Stimulated activated naive CD8-positive, alpha-beta T cell treated with anti-CD3 and anti-CD28 coated beads, Interleukin-15, Interleukin-2, amounts not matched to agents 100 ng/mL and 50 ng/mL, for 24 hours (primary cell): ENCODE measurements around the gene PDZD4.

Source experiments
- H3K27ac Mint-ChIP-seq: one replicate; pipeline ENCODE4 v1.8.0; 2021; ENCODE audit warnings: mild to moderate bottlenecking, mixed read lengths
- H3K27me3 Mint-ChIP-seq: one replicate; pipeline ENCODE4 v1.8.0; 2021; ENCODE audit warnings: mixed read lengths
- H3K36me3 Mint-ChIP-seq: one replicate; pipeline ENCODE4 v1.8.0; 2021; ENCODE audit warnings: low read depth, mixed read lengths
- H3K4me1 Mint-ChIP-seq: one replicate; pipeline ENCODE4 v1.8.0; 2021; ENCODE audit warnings: low read depth, mixed read lengths
- H3K4me3 Mint-ChIP-seq: one replicate; pipeline ENCODE4 v1.8.0; 2021; ENCODE audit warnings: mild to moderate bottlenecking, mixed read lengths
- H3K9me3 Mint-ChIP-seq: one replicate; pipeline ENCODE4 v1.8.0; 2021; ENCODE audit warnings: mixed read lengths

Gene PDZD4

DNA sequence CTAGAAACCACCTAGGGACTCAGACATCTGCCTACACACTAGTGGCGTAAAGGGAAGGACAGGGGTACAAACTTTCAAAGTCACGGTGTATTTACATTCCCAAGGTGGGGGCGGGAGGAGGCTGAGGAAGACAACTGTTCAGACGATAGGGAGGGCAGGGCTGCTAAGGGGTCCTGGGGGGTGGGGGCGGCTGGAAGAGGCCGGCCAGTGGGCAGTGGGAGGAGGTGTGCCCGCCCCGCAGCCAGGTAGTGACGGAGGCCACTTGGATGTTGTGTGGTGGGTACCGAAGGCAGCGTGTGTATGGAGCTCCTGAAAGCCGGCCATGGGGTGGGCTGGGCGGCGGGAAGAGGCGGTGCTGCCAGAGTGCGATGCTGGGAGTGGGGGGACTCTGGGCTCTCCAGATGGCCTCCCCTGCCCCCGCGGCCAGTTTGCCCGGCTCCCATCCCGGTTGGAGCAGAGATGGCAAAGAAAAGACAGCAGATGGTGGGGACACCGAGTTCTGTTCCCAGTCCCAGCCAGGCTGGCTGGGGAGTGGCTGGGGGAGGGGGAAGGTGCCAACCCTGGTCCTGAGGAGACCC, 31.5 kb upstream of the PDZD4 start:
- Mint-ChIP-seq H3K4me3 (no peak overlapping the region), H3K9me3 (no peaks in the 10 kb centered on the region), H3K36me3 (no peaks in the 10 kb centered on the region), H3K27me3 (no peaks in the 10 kb centered on the region), H3K4me1 (peaks cover 7% of the 10 kb centered on the region), H3K27ac (no peak overlapping the region)

DNA sequence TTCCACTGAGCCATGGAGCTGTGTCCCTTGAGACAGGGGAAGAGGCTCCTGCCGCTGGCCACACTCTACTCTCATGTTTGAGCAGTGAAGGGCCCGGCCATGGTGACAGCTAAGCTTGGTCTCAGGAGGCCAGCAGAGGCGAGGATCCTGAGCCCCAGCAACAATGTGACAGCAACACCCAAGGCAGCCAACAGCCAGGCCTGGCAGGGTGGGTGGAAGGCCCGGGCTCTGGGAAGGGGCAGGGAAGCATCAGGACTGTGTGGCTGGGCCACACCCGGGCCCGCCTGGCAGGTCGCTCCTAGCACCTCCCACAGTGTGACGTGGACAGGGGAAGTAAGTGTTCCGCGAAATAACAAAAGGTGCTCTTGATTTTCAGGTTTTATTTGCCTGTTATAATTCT, 30.8 kb upstream of the PDZD4 start:
- Mint-ChIP-seq H3K36me3 (no peaks in the 10 kb centered on the region), H3K4me3 (no peak overlapping the region), H3K27me3 (no peaks in the 10 kb centered on the region), H3K9me3 (no peaks in the 10 kb centered on the region), H3K27ac (no peak overlapping the region), H3K4me1 (peaks cover 8% of the 10 kb centered on the region)

DNA sequence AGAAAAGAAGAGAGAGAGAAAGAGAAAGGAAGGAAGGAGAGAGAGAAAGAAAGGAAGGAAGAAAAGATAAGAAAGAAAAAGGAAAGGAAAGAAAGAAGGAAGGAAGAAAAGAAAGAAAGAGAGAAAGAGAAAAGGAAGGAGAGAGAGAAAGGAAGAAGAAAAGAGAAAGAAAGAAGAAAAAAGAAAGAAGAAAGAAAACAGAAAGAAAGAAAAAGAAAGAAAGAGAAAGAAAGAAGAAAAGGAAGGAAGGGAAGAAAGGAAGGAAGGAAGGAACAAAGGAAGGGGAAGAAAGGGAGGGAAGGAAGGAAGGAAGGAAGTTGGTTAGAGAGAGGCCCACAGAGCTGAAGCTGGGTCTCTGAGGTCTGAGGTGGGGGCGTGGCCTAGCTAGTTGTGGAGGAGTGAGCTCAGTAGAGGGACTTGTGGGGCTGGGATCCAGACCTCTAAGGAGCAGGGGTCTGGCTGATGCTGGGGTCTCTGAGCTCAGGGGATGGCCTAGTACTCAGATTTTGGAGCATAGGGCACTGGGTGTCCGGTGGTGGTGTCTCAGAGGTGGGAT, 27.1 kb upstream of the PDZD4 start:
- H3K36me3 Mint-ChIP-seq, result no peaks in the 10 kb centered on the region
- no peak overlapping the region for H3K4me3 Mint-ChIP-seq
- peaks cover 8% of the 10 kb centered on the region for H3K4me1 Mint-ChIP-seq
- no peaks in the 10 kb centered on the region for H3K27me3 Mint-ChIP-seq
- H3K27ac Mint-ChIP-seq, result no peak overlapping the region
- H3K9me3 Mint-ChIP-seq, result no peaks in the 10 kb centered on the region

DNA sequence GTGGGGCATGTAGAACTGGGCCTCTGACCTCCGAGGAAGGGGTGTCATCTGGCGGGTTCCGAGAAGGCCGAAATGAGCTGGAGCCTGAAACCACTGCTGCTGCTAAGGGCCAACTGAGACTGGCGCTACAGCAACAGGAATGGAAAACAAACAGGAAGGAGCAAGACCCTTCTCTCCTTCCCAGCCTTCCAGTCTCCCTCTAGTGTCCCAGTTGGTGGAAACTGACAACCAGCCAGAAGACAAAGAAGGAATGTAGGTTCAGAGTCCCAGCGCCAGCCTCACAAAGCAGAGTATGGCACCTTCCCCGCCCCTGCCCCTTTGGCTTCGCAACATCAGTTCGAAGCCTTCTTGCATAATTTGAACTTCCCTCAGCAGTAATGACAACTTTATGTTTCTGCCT, 24.4 kb upstream of the PDZD4 start:
- H3K27ac Mint-ChIP-seq, result no peak overlapping the region
- H3K36me3 Mint-ChIP-seq, result no peaks in the 10 kb centered on the region
- no peak overlapping the region for H3K4me3 Mint-ChIP-seq
- H3K27me3 Mint-ChIP-seq, result peaks cover 3% of the 10 kb centered on the region
- no peaks in the 10 kb centered on the region for H3K9me3 Mint-ChIP-seq
- peaks cover 8% of the 10 kb centered on the region for H3K4me1 Mint-ChIP-seq

DNA sequence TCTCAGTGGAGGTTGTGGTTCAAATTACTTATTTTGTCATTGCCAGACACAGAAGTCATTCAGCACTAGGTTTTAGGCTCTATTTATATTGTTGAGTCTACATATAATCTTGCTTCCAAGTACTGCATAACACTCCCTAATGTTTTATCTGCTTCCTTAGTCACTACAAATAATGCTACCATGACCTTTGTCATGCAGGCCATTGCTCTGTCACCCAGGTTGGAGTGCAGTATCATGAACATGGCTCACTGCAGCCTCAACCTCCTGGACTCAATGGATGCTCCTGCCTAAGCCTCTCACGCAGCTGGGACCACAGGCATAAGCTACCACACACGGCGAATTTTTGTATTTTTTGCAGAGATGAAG, 23.5 kb upstream of the PDZD4 start:
- Mint-ChIP-seq H3K4me1 (peaks cover 8% of the 10 kb centered on the region), H3K27me3 (peaks cover 8% of the 10 kb centered on the region), H3K27ac (no peak overlapping the region), H3K36me3 (no peaks in the 10 kb centered on the region), H3K9me3 (no peaks in the 10 kb centered on the region), H3K4me3 (no peak overlapping the region)

DNA sequence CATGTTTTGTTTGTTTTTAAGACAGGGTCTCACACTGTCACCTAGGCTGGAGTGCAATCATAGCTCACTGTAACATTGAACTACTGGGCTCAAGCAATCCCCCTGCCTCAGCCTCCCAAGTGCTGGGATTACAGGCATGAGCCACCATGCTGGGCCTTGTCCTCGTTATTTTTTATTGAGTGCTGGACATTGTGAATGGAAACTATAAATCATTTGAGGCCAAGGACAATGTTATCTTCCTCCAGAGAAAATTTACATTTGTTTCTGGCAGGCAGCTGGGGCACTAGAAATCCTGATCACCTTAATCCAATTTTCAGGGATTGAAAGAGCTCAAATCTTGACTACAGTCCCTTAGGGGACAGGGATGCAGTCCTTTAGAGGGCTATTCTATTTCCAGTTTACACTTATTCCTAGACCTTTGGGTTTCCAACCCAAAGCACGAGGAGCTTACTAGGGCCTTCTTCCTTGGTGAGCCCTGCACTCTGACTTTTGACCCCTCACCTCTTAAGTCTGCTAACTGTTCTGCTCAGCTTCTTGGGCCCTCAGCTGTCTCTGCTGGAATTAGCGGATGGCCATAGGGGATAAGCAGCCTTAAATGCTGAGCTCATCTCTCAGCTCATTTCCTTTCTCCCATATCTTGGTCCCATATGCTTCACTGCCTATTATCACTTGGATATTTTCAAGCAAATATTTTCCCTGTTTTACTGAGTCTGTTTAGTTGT, 23.0 kb upstream of the PDZD4 start:
- no peaks in the 10 kb centered on the region for H3K36me3 Mint-ChIP-seq
- no peaks in the 10 kb centered on the region for H3K9me3 Mint-ChIP-seq
- peaks cover 8% of the 10 kb centered on the region for H3K27me3 Mint-ChIP-seq
- no peak overlapping the region for H3K27ac Mint-ChIP-seq
- H3K4me1 Mint-ChIP-seq, result peaks cover 8% of the 10 kb centered on the region
- H3K4me3 Mint-ChIP-seq, result no peak overlapping the region

DNA sequence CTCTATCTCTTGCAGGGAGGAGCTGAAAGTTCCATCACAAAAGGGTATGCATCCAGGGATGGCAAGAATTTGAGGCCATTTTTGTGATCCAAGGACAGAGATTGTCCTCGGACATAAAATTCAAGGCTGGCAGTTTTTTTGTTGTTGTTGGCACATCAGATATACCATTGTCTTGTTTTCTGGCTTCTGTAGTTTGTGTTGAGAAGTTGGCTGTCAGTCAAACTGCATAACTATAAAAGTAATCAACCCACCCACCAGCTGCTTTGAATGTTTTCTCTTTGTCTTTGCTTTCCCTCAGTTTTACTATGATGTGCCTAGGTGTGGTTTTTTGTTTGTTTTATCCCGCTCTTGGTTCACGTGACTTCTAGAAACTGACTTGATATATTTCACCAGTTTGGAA, 21.6 kb upstream of the PDZD4 start:
- Mint-ChIP-seq H3K27me3 (peaks cover 8% of the 10 kb centered on the region), H3K36me3 (no peaks in the 10 kb centered on the region), H3K27ac (no peak overlapping the region), H3K4me1 (peaks cover 2% of the 10 kb centered on the region), H3K9me3 (no peaks in the 10 kb centered on the region), H3K4me3 (no peak overlapping the region)

DNA sequence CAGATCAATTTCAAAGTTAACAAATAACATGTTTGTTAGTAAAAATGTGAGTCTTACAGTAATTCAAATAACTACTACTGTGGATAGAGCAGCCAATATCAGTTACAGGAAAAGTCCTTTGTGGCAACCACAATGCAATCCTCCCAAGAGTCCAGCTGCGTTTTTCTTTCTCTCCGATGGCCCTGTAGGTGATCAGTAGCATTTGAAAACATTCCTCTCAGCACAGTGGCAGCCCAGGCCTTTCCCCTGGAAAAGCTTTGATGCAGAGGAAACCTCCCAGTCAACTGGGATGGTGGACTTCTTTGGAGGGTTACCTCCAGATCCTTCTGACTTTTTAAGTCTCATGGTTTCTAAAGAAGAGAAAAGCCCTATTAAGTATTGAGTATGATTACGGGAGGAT, 18.0 kb upstream of the PDZD4 start:
- no peak overlapping the region for H3K27ac Mint-ChIP-seq
- H3K4me3 Mint-ChIP-seq, result no peak overlapping the region
- no peaks in the 10 kb centered on the region for H3K9me3 Mint-ChIP-seq
- H3K36me3 Mint-ChIP-seq, result no peaks in the 10 kb centered on the region
- H3K4me1 Mint-ChIP-seq, result no peaks in the 10 kb centered on the region
- H3K27me3 Mint-ChIP-seq, result peaks cover 19% of the 10 kb centered on the region

DNA sequence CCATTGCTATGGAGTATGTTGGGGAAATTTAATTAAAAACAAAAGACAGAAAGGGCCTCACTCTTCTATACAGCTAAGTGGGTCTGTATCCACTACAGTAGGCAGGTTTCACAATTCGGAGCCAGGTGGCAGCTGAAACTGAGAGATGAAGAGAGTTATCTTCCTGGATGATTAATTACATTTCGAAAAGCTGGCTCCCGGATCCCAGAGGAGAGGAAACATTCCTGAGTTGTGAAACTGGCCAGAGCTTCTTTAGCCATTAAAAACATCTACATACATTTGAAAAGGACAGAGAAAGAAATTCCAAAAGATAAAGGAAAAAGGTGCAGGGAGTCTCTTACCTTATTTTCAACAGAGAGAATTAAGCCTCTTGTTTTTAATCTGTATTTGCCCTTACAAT, 15.5 kb upstream of the PDZD4 start:
- no peaks in the 10 kb centered on the region for H3K36me3 Mint-ChIP-seq
- H3K27me3 Mint-ChIP-seq, result peaks cover 26% of the 10 kb centered on the region
- H3K9me3 Mint-ChIP-seq, result no peaks in the 10 kb centered on the region
- no peaks in the 10 kb centered on the region for H3K4me1 Mint-ChIP-seq
- H3K4me3 Mint-ChIP-seq, result no peak overlapping the region
- H3K27ac Mint-ChIP-seq, result no peak overlapping the region

DNA sequence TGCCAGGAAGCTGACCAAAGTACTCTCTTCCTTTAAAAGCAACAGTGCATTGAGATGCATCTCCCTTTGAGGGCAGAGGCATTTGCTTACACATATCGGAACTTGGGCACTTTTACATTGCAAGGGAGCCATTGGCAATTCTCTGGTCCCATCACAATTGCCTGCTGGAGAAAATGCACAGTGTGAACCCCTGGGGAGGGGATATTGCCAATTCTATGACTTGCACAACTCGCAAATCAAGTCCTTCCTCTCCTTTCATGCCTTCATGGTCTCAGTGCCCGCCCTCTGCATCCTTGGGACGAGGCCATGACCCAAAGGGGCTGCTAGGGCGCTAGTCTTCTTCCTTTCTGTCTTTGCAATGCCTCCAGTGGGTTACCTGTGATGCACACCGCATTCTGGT, 14.9 kb upstream of the PDZD4 start:
- H3K9me3 Mint-ChIP-seq, result no peaks in the 10 kb centered on the region
- H3K27ac Mint-ChIP-seq, result no peak overlapping the region
- H3K4me3 Mint-ChIP-seq, result no peak overlapping the region
- no peaks in the 10 kb centered on the region for H3K4me1 Mint-ChIP-seq
- peaks cover 26% of the 10 kb centered on the region for H3K27me3 Mint-ChIP-seq
- no peaks in the 10 kb centered on the region for H3K36me3 Mint-ChIP-seq

DNA sequence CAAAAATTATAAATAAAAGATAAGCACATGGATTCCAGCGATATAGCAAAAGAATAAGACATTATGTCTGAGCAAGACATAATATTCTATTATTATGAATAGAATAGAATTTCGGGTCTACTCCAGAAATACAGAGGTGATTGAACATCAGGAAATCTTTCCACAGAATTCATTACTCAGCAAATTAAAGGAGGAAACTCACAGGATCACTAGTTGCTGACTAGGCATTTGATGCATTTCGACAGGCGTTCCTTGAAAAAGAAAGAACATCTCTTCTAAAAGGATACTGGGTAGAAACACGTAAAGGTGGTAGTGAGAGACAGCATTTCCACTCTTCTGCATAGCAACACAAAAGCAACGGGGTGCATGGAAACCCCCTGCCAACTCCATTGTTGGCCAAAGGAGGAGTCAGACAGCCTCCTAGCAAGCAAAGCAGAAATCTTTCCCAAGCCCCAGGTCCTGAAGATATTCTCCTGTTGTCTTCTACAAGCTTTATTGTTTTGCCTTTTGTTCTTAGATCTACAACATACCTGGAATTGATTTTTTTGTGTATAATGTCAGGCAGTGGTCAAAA, 14.3 kb upstream of the PDZD4 start:
- Mint-ChIP-seq H3K27ac (no peak overlapping the region), H3K36me3 (no peaks in the 10 kb centered on the region), H3K9me3 (no peaks in the 10 kb centered on the region), H3K27me3 (peaks cover 26% of the 10 kb centered on the region), H3K4me3 (no peak overlapping the region), H3K4me1 (no peaks in the 10 kb centered on the region)

DNA sequence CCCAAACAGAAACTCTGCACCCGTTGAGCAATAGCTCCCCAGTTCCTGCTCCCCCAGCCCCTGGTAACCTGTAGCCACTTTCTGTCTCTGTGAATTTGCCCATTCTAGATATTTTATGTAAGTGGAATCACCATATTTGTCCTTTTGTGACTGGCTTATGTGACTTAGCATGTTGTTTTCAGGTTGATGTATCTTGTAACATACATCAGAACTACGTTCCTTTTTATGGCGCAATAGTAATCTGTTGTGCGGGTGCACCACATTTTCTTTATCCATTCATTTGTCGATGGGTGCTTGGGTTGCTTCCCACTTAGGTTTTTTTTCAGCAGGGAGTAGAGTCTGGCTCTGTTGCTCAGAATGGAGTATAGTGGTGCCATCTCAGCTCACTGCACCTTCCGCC, 6.6 kb upstream of the PDZD4 start:
- Mint-ChIP-seq H3K9me3 (no peaks in the 10 kb centered on the region), H3K27me3 (peaks cover 17% of the 10 kb centered on the region), H3K4me3 (no peak overlapping the region), H3K36me3 (no peaks in the 10 kb centered on the region), H3K4me1 (no peaks in the 10 kb centered on the region), H3K27ac (no peak overlapping the region)

DNA sequence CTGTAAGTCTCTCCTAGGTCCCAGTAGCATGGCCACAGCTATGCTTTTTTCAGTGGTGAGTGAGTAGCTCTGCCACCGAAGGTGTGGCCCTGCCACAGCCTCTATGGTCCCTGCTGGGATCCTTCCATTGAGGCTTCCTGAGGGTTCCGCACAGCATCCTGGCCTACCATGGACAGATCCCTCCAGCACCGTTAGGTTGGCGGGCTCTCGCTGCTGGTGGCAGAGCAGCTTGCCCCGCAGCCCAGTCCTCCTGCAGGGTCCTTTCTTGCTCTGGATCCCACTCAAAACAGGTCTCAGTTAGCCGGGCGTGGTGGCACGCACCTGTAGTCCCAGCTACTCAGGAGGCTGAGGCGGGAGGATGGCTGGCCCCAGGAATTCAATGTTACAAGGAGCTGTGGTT, 2.4 kb upstream of the PDZD4 start:
- Mint-ChIP-seq H3K36me3 (no peaks in the 10 kb centered on the region), H3K27me3 (peaks cover 17% of the 10 kb centered on the region), H3K4me3 (no peak overlapping the region), H3K4me1 (peaks cover 3% of the 10 kb centered on the region), H3K9me3 (no peaks in the 10 kb centered on the region), H3K27ac (no peak overlapping the region)

DNA sequence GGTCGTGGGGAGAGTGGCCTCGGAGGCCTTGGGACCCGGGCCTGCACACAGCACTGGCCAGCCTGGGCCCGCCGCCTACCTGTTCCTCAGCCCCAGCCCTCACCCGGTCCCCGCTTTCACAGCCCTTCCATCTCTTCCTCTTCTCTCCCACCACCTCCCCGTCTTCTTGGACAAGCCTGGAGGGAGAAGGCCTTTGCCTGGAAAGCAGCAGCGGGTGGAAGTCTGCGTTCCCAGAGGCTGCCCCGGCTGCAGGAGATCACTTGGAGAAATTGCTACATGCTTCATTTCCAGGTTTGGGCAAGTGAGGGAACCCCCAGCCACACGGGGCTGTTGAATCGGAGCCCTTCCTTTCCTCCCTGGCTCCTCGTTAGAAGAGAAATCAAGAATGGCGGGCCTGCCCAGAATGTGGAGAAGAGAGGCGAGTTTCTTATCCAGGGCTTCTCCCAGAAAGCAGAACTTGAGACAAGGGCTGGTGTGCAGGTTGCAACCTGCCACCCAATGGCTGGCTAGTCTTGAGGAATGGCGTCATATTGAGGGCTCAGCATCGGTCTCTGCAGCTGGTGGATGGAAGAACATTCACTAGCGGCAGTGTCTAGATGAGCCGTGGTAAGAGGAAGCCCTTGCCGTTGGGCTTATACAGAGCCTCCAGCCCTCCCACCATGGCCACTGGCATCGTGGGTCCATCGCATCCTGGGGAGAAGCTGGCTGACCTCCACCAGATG, 1.2 kb upstream of the PDZD4 start:
- H3K27ac Mint-ChIP-seq, result no peak overlapping the region
- peaks cover 3% of the 10 kb centered on the region for H3K4me1 Mint-ChIP-seq
- H3K4me3 Mint-ChIP-seq, result no peak overlapping the region
- H3K27me3 Mint-ChIP-seq, result peaks cover 26% of the 10 kb centered on the region
- no peaks in the 10 kb centered on the region for H3K36me3 Mint-ChIP-seq
- no peaks in the 10 kb centered on the region for H3K9me3 Mint-ChIP-seq
